ENCODE results near the gene ACOT7. TPM values are rescaled to one million over a fixed set of nuclear protein-coding genes. Genes with fewer than 3 reads are reported as not detected.

ACOT7 gene
- total and polyA plus RNA-seq, 5 experiments from 2014 or later, result 4.3 to 9.4 (median 5.6) TPM

DNA sequence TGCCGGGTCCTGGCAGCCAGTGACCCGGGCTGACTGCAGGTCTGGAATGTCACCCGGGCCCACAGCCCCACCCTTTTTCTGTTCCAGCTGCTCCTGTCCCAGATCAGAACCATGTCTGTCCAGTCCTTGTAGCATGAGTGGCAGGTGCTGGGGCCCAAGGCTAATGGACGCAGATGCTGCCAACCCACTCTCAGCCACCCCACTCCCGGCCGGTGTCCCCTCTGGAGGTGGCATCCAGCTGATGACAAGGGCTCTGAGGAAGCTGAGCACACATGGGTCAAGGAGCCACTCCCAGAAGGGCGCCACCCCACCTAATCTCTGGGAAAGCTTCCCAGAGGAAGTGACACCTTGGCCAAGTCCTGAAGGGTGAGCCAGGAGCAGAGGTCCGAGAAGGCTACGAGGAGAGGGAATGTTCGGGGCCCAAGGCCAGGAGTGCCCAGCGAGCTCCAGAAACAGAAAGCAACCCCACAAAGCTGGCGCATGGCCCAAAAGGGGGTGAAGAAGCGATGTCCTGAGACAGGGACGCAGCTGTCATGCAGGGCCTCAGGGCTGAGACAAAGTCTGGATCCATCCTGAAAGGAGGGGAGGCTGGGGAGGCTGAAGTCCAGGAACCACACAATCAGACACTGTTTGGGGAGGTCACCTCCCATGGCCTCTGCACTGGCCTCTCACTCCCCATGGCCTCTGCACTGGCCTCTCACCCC is 39.5 kb downstream of the ACOT7 start:
- no peaks in the 10 kb centered on the region for H3K36me3 Mint-ChIP-seq
- no peak for ATAC-seq
- peak overlapping the region in 4 of 10 donors; percentile 22 to 76 (median 44) for H3K27ac Mint-ChIP-seq
- no peaks in the 10 kb centered on the region for H3K9me3 Mint-ChIP-seq
- H3K27me3 Mint-ChIP-seq, result no peaks in the 10 kb centered on the region
- POLR2A ChIA-PET, result no interaction called here
- peaks cover 14 to 34% (median 24%) of the 10 kb centered on the region in 4 donors for H3K4me1 Mint-ChIP-seq
- DNase-seq, result no peak
- no peak overlapping the region for H3K4me3 Mint-ChIP-seq

DNA sequence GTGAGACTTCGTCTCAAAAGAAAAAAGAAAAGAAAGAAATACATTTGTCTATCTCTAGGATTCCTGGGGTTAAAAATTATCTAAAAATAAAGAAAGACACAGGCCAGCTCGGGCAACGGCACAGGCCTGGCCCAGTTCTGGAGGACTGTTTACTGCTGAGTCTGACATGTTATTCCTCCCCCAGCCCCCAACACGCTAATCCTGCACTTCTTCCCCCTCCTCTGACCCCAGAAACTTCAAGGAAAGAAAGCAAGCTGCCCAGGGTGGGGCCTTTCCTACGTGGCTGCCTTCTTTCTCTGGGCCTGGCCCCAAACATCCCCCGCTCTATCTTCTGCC is 40.0 kb downstream of the ACOT7 start:
- H3K36me3 Mint-ChIP-seq, result no peaks in the 10 kb centered on the region
- H3K27me3 Mint-ChIP-seq, result no peaks in the 10 kb centered on the region
- peaks cover 12 to 34% (median 24%) of the 10 kb centered on the region in 4 donors for H3K4me1 Mint-ChIP-seq
- ATAC-seq (no peak), DNase-seq (no peak)
- H3K4me3 Mint-ChIP-seq, result no peak overlapping the region
- no peaks in the 10 kb centered on the region for H3K9me3 Mint-ChIP-seq
- POLR2A ChIA-PET, result no interaction called here
- peak overlapping the region in 4 of 10 donors; percentile 39 to 76 (median 55) for H3K27ac Mint-ChIP-seq

DNA sequence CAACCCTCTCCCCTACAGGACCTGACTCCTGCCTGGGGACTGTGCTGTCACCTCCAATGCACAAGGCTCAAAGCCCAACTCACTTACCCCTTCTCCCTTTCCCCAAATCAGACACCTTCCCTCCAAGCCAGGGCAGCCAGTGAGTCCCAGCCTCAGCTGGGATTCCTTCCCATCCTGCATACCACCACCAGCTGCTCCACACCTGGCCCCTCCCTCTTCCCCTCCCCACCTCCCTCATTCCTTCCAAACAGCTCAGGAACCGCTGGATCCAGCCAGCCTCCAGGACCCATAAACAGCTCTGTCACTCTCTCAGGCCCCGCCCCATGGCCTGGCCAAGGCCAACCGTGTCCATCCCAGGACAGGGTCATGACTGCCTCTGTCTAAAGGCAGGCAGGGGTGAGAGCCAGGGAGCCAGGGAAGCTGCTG is 41.4 kb downstream of the ACOT7 start:
- POLR2A ChIA-PET, result no interaction called here
- peak overlapping the region in 2 of 10 donors; percentile 5 to 67 for H3K27ac Mint-ChIP-seq
- no peaks in the 10 kb centered on the region for H3K9me3 Mint-ChIP-seq
- no peaks in the 10 kb centered on the region for H3K36me3 Mint-ChIP-seq
- ATAC-seq (no peak), DNase-seq (no peak)
- H3K27me3 Mint-ChIP-seq, result no peaks in the 10 kb centered on the region
- H3K4me1 Mint-ChIP-seq, result peaks cover 19 to 33% (median 27%) of the 10 kb centered on the region in 4 donors
- H3K4me3 Mint-ChIP-seq, result no peak overlapping the region

DNA sequence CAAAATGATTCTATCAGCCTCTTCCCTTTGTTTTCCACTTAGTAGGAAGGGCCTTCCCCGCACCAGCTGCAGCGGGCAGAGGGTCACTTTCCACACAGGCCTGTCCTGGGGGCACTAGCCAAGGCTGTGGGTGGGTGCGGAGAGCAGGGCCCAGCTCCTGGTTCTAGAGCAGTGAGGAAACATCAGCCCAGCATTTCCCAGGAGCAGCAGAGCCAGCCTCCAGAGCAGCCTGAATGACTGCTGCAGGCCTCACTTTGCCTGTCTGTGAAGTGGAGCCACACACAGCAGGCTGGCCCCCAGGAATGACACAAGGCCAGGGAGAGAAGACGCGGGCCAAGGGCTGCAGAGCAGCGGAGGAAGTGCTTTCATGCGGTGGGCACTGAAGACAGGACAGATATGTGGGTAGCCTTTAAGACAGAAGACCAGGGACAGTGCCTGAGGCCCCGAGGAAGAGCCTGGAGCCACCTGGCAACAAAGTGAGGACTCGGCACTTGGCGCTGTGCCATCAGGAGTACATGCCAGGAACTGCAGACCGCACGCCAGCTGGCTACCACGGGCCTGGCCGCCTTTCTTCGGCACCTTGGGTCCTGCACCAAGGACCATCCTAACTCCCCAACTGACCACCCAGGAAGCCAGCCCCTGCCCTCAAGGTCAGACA is 42.0 kb downstream of the ACOT7 start:
- Mint-ChIP-seq H3K9me3 (no peaks in the 10 kb centered on the region), H3K36me3 (no peaks in the 10 kb centered on the region), H3K4me1 (peaks cover 19 to 30% (median 27%) of the 10 kb centered on the region in 4 donors), H3K27me3 (no peaks in the 10 kb centered on the region), H3K4me3 (no peak overlapping the region), H3K27ac (peak overlapping the region in 4 of 10 donors; percentile 48 to 83 (median 58))
- no peak for ATAC-seq
- no peak for DNase-seq
- POLR2A ChIA-PET, result no interaction called here

DNA sequence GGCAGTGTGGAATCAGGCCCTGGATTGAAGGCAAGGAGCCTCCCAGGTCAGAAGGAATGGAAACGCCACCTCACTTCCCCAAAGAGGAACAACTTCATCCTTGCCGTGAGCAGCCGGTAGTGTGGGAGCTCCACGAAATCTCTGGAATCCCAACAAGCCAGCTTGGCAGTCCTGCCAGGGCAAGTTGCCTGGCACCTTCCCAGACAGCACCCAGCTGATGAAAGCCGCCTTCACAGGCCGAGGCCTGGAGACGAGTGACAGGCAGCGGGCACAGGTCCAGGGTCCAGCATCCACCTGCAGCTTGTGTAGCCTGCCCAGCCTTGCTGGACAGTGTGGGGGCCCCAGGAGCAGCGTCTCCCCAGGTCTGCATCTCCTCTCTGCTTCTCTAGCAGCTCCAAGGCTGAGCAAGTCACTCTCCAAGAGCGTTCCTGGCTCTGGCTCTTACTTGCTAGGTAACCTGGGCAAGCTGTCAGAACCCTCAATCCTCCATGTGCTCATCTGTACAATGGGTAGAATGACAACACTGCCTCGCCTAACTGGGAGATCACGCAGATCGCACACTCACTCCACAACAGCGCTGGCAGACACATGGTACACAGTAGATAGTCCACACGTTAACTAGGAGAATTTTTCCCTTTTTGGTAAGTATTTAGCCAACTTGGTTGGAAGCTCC is 43.0 kb downstream of the ACOT7 start:
- no peak for DNase-seq
- H3K27me3 Mint-ChIP-seq, result no peaks in the 10 kb centered on the region
- H3K4me3 Mint-ChIP-seq, result no peak overlapping the region
- H3K4me1 Mint-ChIP-seq, result peaks cover 19 to 30% (median 27%) of the 10 kb centered on the region in 4 donors
- H3K9me3 Mint-ChIP-seq, result no peaks in the 10 kb centered on the region
- POLR2A ChIA-PET, result interaction anchor here (0.5 kb wide), 1 partner anchor 16 kb away, joined by 3 read pairs; no protein-coding TSS in a partner anchor
- ATAC-seq, result no peak
- H3K27ac Mint-ChIP-seq, result peak overlapping the region in 7 of 10 donors; percentile 24 to 88 (median 81)
- no peaks in the 10 kb centered on the region for H3K36me3 Mint-ChIP-seq

DNA sequence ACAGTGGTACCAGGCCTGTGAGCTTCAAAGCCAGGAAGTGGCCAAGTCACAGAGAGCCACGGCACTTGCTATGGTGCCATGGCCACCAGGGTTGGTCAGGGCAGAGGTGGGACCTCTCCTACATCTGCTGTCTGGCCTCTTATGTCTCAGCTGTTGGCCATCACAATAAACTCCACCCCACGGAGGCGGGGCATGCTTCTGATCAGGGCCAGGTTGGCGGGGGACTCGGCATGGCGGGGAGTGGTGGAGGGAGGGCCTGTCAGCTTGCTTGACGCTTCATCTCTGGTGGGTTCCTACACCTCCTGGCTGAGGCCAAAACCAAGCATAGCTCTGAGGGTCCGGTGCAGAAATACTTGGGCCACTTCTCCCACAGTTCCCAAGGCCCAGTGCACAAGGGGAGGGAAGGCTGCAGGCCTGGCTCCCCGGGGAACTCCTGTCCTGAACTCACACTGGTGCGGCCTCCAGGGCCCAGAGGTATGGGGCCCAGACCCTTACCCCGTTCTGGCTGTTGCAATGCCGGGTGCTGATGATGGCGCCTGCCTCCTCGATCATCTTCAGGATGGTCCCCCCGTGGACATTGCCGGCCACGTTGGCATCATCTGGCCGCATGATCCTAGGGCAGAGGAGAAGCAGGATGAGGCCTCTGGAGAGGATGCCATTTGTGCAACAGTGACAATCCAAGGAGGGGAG is 44.2 kb downstream of the ACOT7 start:
- Mint-ChIP-seq H3K36me3 (no peaks in the 10 kb centered on the region), H3K4me1 (peaks cover 17 to 26% (median 23%) of the 10 kb centered on the region in 4 donors), H3K27me3 (no peaks in the 10 kb centered on the region), H3K9me3 (no peaks in the 10 kb centered on the region), H3K27ac (peak overlapping the region; percentile 5 to 97 (median 90)), H3K4me3 (peak overlapping the region in 4 of 10 donors; percentile 22 to 69 (median 64))
- no peak for ATAC-seq
- peak in 5 of 10 donors; percentile 9 to 43 (median 21) for DNase-seq
- POLR2A ChIA-PET, result interaction anchor here (1.1 to 2.5 kb wide), 6 partner anchors 8 to 141 kb away, joined by 3 to 18 read pairs (median 5); partner anchors contain the start of gene ACOT7

DNA sequence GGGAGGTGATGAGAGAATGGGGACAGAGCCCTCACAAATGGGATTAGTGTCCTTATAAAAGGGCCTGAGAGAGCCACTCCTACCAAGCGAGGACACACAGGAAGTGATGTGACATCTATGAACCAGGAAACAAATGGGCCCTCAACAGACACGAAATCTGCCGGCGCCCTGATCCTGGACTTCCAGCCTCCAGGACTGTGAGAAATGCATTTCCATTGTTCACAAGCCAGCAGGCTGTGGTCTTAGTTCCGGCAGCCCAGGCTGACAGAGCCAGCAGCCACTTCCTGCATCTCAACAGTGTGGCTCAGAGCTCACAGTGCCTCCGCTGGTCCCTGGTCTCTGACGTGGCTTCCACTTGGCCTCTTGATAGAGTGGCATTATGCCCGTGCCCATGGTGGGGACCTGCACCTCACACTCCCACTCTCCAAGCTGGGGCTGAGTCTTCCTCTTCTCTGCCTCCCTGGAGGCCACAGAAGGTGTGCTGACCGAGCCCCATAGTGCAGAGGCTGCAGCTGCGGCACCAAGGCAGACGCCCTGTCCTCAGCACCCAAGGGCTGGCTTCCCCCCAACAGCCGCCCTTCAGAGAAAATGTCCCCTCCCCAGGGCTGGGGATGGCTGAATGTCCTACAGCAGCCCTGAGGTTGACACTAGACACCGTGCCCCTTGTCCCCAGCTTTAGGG is 44.9 kb downstream of the ACOT7 start:
- no peaks in the 10 kb centered on the region for H3K36me3 Mint-ChIP-seq
- H3K4me1 Mint-ChIP-seq, result peaks cover 17 to 26% (median 23%) of the 10 kb centered on the region in 4 donors
- POLR2A ChIA-PET, result interaction anchor here (1.1 to 2.5 kb wide), 7 partner anchors 9 to 142 kb away, joined by 3 to 18 read pairs (median 5); partner anchors contain the start of gene ACOT7
- H3K9me3 Mint-ChIP-seq, result no peaks in the 10 kb centered on the region
- ATAC-seq (peak; percentile 83), DNase-seq (peak; percentile 22 to 78 (median 63))
- H3K27ac Mint-ChIP-seq, result peak overlapping the region; percentile 82 to 97 (median 92)
- H3K4me3 Mint-ChIP-seq, result peak overlapping the region; percentile 60 to 89 (median 74)
- H3K27me3 Mint-ChIP-seq, result no peaks in the 10 kb centered on the region

DNA sequence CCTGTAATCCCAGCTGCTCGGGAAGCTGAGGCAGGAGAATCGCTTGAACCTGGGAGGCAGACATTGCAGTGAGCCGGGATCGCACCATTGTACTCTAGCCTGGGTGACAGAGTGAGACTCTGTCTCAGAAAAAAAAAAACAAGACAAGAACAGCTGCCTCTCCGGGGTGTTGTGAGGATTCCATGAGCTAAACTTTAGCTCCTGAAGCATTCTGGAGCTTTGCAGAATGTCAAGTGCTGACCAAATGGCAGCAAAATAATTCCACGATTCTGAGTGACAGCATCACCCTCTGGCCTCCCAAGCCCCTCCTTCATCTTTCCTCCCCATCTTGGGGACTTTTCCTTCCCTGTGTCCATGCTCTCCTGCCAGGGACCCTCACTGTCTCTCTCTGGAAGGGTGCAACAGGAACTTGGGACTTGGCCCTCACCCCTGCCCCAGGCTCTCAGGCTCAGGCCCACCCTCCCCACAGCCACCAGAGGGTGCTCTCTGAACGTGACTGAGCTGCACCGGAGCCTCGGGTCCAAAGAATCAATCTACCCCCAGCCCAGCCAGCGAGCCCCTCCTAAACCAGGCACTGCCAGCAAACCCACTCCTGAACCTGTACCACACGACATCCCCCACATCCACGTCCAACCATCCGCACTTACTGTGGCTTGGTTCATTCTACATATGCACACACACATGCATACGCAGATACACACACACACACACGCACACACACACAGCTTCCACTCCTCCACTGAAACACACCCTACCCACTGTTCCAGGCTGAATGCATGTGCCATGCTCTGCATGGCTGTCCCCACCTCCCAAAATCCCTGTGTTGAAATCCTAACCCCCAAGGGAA is 45.7 kb downstream of the ACOT7 start:
- POLR2A ChIA-PET, result interaction anchor here (1.1 to 2.5 kb wide), 7 partner anchors 10 to 143 kb away, joined by 3 to 18 read pairs (median 5); partner anchors contain the start of gene ACOT7
- Mint-ChIP-seq H3K4me3 (peak overlapping the region; percentile 60 to 89 (median 74)), H3K27me3 (no peaks in the 10 kb centered on the region), H3K4me1 (peaks cover 18 to 26% (median 23%) of the 10 kb centered on the region in 4 donors), H3K9me3 (no peaks in the 10 kb centered on the region), H3K27ac (peak overlapping the region; percentile 82 to 97 (median 92)), H3K36me3 (no peaks in the 10 kb centered on the region)
- peak; percentile 47 to 79 (median 69) for DNase-seq
- peak; percentile 74 to 75 for ATAC-seq

DNA sequence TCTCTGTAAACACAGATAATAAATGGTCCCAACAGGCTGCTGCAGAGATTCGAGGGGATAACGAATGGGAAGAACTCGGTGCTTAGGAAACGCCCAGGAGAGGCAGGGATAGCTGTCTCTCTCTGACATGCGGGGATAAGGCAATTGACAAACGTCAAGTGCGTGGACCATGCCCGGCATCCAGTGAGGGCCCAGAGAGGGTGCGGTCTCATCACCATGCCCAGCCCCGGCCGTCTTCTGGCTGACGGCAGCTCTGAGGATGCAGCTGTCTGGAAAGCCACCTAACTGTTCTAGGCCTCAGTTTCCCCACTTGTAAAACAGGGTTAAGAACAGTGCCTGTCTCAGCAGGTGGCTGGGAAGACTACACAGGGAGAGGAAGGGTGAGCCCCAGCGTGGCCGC is 48.1 kb downstream of the ACOT7 start:
- peaks cover 14 to 25% (median 23%) of the 10 kb centered on the region in 4 donors for H3K4me1 Mint-ChIP-seq
- H3K27me3 Mint-ChIP-seq, result no peaks in the 10 kb centered on the region
- H3K4me3 Mint-ChIP-seq, result no peak overlapping the region
- no peak for DNase-seq
- no peak for ATAC-seq
- H3K9me3 Mint-ChIP-seq, result no peaks in the 10 kb centered on the region
- POLR2A ChIA-PET, result no interaction called here
- no peaks in the 10 kb centered on the region for H3K36me3 Mint-ChIP-seq
- H3K27ac Mint-ChIP-seq, result peak overlapping the region in 2 of 10 donors; percentile 52 to 90

DNA sequence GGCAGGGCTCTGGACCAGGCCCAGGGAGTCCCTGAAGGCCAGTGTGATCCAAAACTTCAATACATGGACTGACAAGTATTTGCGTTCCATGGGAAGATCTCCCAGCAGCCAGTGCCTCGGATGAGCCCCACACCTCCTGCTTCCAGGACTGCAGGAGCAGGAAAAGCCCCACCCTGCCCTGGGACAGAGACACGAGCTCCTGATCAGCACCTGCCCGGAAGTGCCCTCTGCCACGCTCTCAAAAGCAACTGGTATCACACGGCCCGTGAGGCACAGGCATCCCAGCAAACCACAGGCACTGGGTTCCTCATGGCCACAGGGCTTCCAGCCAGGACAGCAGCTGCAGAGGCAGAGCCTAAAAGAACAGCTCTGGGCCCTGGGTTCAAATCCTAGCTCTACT is 48.6 kb downstream of the ACOT7 start:
- ATAC-seq, result no peak
- Mint-ChIP-seq H3K4me3 (no peak overlapping the region), H3K4me1 (peaks cover 14 to 25% (median 23%) of the 10 kb centered on the region in 4 donors), H3K27me3 (no peaks in the 10 kb centered on the region), H3K36me3 (no peaks in the 10 kb centered on the region), H3K9me3 (no peaks in the 10 kb centered on the region), H3K27ac (no peak overlapping the region)
- POLR2A ChIA-PET, result no interaction called here
- no peak for DNase-seq

Measured in naive thymus-derived CD8-positive, alpha-beta T cell (primary cell).